GM21576 (cell line): ENCODE data around the gene PDE6B.

ENCODE experiments used
- ATAC-seq: cut with Tn5 transposase; IDR thresholded peaks from one replicate; pipeline ENCODE4 v1.9.1; 2021; ENCODE audit warnings: mild to moderate bottlenecking, moderate library complexity; ENCODE audit not compliant: unreplicated experiment

Gene PDE6B

DNA sequence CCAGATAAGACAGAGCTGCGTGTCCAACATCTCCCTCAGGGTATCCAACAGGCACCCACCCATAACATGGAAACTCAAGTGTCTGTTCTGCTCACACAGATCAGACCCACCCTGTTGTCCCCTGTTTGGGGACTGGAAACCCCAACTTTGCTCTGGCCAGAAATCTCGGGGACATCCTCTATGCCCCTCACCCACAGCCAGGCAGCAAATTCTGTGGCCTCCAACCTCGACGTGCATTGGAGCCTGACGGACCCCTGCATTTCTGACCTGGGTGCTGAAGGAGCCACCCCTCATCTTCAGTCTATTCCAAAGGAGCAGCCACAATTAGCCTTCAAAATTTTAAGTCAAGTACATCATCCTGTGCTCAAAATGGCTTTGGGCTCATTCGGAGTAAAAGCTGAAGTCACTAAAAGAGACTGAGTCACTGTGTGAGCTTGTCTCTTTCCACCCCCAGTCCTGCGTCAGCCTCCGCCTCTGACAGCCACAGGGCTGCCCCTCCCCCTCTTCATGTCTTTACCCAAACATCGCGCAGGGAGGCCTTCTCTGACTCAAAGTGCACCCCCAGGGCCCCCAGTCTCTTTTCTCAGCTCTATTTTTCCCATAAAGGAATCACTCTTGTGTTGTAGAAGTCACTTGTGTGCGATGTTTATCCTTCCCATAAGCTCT is 24.4 kb upstream of the PDE6B start:
- no peak for ATAC-seq

DNA sequence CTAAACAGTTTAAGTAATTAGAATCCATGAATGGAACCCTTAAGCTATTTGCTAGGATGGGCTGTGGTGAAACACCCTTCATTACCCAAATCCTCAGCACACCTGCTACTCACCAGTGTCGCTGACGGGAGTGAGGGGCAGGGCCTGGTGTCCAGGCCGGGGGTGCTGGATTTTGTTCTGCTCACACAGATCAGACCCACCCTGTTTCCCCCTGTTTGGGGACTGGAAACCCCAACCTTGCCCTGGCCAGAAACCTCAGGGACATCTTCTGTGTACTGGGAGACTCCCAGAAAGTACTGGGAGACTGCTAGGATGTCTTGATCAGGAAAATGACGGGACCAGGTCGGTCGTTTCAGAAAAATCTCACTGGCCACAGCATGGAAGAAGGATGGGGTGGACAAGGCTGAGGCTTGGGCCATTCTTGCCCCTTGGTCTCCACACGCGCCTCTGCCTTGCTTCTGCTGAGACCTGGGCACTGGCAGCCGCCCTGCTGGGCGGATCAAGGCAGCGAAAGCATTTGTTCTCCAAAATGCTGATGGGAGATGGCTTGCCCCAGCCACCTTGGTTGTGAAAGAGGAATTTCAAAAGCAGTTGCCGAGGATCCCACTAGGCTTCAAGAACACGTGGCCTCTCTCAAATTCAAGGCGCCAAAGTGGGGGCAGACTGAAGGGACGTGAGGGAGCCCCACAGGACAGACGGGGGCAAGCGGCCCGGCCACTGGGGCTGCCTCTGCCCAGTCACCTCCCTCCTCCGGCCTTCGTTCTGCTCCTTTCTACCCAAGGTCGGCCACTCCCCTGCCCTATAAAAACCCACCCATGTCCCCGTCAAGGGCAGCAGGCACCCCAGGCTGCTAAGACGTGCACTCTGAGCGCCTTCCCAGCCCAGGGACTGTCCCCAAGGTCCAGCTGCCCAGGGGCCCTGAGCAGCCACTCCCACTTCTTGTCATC is 23.5 kb upstream of the PDE6B start:
- no peak for ATAC-seq

DNA sequence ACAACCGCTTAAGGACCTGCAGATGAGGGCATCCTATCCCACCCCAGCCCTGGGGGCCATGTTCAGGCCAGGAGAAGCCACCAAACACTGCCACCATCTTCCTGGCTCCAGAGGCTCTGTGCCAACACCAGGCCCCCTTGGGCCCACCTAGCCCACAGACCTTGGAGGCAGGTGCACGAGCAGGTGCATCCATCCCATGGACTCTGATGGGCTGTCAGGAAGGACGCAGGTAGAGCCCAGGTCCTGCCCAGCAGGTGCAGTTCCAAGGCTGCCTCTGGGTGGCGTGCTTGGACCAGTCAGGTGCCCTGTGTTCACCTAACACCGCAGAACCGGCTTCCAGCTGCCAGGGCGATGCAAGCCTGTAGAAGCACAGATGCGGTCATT is 22.8 kb upstream of the PDE6B start:
- no peak for ATAC-seq

DNA sequence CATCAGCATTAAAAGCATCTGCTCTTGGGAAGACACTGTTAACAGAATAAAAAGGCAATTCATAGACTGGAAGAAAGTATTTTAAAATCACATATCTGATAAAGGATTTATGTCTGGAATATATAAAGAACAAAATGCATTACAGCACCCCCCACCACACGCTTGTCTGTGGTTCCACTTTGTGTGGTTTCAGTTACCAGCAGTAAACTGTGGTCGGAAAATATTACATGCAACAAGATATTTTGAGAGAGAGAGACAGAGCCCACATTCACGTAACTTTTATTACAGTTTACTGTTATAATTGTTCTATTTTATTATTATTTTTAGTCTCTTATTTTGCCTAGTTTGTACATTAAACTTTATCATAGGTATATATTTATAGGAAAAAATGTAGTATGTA is 21.2 kb upstream of the PDE6B start:
- ATAC-seq: no peak

DNA sequence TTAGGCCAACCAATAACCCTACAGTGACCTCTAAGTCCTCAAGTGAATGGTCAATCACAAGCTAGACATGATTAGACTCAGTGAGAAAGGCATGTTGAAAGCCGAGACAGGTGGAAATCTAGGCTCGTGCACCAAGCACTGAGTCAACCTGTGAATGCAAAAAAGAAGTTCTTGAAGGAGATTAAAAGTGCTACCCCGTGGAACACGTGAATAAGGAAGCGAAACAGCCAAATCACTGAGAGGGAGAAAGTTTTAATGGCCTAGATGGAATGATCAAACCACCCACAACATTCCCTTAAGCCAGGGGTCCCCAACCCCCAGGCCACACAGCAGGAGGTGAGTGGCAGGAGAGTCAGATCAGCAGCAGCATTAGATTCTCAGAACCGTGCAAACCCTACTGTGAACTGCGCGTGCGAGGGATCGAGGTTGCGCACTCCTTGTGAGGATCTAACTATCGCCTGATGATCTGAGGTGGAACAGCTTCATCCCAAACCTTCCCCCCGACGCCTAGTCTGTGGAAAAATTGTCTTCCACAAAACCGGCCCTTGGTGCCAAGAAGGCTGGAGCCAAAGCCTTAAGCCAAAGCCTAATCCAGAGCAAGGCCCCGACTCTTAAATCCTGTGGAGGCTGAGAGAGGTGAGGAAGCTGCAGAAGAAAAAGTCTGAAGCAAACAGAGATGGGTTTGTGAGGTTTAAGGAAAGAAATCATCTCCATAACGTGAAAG is 19.5 kb upstream of the PDE6B start:
- no peak for ATAC-seq

DNA sequence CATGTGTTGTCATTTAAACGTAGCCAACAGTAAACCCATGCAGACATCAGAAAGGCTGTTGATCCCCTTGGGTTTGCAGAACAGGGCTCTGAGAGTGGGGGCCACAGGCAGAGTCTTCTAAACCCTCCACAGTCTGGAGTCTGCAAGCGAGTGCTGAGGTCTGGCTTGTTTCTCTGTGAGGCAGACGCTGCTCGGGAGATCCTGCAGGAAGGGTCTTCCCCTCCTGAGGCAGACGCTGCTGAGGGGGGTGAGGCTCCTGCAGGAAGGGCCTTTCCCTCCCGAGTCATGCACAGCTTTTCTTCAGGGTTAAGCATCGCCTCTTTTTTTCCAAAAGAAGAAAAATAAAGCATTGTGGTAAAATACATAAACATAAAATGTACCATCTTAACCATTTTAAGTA is 17.1 kb upstream of the PDE6B start:
- no peak for ATAC-seq

DNA sequence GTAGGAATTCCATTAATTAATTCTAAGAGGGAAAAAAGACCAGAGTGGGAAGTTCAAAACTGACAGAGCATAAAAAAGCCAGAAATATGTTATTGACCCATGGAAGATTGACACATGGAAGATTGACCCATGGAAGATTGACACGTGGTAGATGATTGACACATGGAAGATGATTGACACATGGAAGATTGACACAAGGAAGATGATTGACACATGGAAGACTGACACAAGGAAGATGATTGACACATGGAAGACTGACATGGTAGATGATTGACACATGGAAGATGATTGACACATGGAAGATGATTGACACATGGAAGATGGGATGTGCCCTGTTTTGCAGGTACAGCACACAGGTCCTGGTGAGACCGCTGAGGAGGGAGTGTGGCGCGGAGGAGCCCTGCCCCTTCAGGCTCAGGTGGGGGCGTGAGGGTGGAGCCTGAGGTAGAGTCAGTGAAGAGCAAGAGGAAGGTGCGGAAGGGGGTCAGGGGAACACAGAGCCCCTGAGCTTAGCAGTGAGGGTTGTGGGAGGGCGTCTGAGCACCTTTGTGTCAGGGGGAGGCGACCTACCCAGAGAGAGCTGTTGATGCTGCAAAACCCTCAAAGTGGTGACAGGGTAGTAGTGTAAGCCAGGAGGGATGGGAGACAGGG is 15.8 kb upstream of the PDE6B start:
- ATAC-seq: no peak

DNA sequence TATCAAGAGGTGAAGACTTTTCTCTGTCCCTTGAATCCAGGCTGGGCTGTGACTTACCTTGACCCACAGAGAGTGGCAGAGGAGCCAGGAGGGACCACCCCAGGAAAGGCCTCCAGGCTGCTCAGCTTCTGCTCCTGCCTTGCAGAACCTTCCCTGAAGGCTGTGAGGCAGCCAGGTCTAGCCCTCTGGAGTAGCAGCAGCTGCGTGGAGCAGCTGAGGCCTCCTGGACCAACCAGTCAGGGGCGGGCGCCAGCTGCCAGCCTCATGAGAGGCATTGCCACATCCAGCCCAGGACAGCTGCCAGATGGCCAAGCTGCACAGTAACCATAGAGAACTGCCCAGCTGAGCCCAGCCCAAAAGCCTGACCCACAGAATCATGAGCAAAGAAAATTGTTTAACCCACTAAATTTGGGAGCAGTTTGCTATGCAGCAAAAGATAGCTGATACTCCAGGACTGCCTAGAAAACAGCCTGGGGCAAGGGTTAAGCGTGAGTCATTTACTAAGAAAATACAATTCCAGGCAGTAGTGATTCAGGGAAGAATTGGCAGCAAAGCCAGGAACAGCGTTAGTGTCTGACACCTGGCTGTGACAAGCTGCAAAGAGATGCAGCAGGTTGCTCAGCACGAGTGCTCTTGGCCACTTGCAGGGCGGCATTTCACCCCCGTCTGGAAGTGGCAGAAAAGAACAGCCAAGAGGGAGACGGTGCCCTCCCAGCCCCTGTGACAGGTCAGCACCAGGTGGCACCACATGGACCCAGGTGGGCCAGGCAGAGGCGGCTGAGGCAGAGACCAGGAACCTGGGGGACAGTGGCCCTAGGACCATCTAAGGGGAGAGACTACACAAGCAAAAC is 14.7 kb upstream of the PDE6B start:
- no peak for ATAC-seq

DNA sequence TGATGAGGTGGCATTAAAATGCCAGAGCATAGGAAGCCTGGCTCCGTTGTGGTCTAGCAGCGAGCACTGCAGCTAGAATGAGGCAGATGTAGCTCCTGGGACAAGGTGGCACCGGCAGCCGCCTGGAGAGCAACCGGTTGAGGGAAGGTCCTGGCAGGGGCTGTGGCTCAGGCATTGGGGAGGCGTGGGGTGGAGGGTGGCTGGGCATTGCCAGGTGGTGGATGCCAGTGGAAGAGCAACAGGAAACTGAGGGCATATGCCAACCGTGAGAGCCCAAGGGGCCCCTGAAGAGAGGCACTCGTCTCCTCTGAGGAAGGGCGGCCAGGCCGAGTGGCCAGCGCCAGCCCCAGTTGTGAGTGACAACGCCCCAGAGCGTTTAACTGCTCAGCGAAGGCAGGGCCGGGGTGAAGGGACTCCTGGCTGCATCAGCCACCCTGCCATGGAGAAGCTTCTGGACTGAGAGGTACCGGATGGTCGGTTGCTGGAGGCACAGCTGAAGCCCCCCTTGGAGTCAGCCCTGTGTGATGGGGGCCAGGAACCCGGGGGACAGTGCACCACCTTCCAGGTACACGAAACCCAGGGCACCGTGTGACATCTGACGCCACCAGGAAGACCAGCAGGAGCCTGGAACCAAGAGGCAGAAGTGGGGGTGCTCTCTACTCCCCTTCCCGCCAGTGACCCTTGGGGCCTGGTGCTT is 13.2 kb upstream of the PDE6B start:
- ATAC-seq: no peak

DNA sequence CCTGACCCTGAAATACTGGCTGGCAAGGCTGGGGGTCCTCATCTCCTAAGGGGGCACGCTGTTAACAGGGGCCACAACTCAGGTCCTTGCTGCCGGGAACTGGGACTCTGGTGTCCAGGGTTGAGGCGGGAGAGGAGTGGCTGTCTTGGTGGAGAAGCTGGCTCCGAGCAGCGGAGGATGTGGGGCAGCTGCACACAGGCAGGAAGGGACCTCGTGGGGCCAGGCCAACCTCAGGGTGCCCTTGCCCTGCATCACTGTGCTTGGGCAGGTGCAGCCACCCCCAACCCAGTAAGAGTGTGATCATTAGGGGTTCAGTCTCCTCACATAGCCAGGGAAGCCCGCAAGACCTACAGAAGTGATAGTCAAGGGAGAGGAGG is 12.6 kb upstream of the PDE6B start:
- ATAC-seq: no peak

DNA sequence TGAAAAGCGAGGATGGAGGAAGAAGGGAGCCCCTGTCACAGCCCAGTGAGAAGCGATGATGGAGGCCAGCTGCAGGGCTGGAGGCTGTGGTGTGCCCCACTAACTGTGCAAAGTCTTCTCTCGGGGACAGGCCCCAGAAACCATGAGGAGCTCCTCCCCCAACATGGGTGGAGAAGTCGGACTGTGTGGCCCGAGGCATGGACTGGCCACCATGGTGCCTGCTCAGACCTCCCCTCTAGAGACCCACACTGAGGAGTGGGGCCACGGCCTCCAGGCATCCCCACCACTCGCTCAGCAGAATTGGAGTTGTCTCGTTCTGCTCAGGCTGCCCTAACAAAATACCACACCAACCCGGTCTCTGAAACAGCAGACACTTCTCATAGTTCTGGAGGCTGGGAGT is 12.2 kb upstream of the PDE6B start:
- no peak for ATAC-seq

DNA sequence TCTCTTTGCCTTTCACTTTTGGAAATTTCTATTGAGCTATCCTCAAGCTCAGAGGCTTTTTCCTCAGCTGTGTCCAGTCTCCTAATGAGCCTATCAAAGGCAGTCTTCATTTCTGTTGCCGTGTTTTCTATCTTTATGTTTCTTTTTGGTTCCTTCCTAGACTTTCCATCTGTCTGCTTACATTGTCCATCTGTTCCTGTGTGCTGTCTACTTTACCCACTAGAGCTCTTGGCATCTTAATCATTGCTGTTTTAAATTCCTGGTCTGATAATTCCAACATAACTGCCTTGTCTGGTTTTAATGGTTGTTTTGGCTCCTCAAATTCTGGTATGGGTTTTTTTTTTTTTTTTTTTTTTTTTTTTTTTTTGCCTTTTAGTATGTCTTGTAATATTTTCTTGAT is 9.3 kb upstream of the PDE6B start:
- ATAC-seq: no peak

DNA sequence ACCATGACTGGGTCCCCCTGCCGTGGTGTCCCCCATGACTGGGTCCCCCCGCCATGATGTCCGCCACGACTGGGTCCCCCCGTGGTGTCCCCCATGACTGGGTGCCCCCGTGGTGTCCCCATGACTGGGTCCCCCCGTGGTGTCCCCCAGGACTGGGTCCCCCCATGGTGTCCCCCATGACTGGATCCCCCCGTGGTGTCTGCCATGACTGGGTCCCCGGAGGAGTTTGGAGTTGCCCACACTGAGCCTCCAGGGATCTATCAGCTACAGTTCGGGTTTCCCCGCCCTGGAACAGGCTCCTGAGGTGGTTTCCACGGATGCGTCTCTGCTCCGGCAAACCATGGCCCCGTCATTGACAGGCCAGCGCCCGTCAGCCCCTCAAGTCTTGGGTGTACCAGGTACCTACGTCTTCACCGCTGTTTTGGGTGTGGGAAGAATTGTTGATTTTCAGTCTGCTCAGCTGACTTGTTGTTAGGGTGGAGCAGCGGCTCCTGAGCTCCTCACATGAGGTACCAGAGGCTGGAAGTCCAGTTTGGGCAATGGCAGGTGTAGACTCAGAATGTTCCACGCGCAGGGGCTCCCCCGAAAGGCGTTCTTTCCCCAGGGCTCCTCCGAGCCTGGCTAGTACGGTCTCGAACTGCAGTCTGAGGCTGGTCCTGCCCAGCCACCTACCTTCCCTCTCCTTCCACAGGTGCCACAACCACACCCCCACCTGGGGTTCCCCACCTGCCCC is 8.3 kb upstream of the PDE6B start:
- no peak for ATAC-seq

DNA sequence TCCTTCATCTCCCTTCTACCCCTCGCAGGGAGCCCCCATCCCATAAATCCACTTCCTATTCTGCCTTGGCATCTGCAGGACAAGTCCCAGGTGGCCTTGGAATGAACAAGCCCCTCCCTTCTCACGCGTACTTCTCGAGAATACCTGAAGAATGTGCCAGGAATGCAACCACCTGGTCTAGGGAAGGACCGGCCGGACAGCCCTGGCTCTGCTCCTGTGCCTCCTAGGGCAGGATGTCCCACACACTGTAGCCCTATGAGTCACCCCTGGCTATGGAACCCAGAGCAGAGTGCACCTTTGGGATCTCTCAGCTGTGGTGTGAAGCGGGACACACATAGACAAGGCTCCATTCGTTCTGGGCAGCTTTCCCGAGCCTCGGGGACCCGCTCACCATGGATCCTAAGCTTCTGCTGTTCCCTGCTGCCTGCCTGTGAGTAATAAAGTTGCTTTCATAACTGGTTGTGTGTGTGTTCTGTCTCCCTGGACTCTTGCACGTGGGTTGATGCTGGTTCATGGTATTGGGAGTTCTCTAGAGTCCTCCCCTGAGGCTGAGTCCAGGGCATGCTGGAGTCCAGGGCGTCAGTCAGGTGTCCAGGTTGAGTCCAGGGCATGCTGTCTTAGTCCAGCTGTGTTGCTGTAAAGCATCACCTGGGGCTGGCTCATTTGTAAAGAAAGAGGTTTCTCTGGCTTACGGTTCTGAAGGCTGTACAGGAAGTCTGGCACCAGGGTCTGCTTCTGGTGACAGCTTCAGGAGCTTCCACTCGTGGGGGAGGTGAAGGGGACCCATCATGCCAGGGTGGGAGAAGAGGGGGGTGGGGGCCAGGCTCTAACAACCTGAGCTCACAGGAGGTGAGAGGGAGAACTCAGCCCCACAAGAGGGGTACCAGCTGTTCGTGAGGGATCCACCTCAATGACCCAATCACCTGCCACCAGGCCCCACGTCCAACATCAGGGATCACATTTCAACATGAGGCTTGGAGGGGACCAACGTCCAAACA is 7.4 kb upstream of the PDE6B start:
- ATAC-seq: no peak

DNA sequence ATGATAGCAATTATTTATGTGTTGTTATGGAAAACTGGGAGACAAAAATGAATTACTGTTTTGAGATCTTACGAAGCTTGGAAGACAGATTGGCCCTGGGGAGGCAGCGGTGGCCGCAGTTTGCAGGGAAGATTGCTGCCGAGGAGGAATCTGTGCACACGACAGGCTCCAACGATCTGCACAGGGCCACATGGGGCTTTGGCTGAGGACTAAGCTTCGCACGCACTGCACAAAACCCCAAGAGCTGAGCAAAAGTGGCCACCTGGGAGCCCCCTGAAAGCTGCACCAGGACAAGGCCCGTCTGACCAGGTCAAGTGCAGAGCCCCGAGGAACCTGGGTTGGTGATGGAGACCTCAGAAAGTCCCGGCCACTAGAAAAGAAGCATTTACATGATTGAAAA is 5.2 kb upstream of the PDE6B start:
- ATAC-seq: no peak

DNA sequence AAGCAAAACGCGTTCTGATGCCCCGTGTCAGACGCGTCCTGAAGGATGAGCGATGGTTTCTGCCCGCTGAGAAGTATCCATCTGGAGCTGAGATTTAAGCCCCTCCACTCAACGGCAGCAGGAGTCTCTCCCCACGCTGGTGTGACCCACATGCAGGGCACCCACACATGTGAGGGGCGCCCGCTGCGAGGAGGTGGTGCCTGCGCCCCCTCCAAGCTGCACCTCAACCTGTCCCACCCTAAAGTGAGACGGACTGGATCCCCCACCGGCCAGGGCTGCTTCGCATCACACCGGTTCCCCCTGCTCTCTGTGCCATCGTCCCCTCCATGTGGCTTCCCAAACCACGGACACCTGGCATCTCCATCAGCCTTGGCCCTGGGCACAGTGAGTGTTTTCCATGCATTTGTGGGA is 4.5 kb upstream of the PDE6B start:
- no peak for ATAC-seq

DNA sequence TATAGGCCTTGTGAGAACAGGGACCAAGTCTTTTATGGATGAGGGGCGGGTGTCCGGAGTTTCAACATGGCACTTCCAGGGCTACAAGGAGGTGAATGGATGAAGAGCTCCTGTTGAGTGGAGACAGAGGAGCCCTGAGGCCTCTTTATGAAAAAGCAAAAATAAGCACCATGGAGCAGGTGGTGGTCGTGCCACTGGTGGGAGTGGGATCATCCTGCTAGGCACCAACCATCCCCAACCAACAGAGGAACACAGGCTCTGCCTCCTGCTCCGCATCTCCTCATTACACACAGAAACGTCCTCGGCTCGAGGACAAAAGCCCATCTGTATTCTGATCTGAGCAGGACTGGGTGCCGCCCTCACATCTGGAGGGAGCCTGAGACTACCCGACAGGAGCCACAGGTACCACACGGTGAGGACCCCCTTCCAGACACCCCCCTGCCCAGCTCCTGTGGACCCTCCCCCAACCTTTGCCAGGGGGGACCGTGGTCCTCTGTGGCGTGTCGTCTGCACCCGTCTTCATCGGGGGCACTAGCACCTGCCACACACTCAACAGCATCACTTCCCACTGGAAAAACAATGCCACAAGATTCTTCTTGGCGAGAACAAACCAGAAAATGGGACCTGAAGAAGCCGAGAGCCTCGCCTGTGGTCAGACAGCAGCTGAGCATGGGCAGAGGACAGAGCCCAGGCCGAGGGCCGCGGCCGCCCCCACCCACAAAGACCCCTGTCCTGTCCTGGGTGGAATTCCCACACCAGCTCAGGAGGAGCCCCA is 3.9 kb upstream of the PDE6B start:
- no peak for ATAC-seq
